ENCODE results near the gene TRAF7.
A peak's percentile ranks its signal among the peaks of the same experiment; 100 is the strongest.

Gene TRAF7

DNA sequence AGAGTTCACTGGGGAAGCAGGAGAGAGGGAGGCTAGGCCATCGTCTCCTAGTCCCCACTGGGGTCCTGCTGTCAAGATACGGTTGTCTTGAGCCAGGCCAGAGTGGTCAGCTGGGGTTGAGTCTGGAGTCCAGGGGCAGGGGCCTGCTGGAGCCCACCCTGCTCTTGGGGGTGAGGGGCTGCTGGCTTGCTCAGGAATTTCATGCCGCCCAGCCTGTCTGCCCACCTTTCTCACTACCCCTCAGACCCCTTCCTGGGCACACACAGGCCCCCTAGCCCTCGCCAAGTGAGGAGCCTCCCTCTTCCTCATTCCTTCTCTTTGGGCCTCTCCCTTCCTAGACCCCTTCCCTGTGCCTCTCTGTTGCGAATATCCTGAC is 1.3 kb downstream of the TRAF7 start:
- in situ Hi-C loops (cut with HindIII; ENCODE audit: low pct_ligation_motif_present, low sequenced_read_pairs): no loop called here
- Histone ChIP-seq H3K27me3 (replicated peaks) (no peaks in the 10 kb centered on the region), H3K36me3 (replicated peaks) (peaks cover 28% of the 10 kb centered on the region), H3K27ac (peak overlapping the region; percentile 12), H3K4me3 (ENCODE audit: low read depth, low read length) (peak overlapping the region; percentile 87)
- TF ChIP-seq, protein P1, sequence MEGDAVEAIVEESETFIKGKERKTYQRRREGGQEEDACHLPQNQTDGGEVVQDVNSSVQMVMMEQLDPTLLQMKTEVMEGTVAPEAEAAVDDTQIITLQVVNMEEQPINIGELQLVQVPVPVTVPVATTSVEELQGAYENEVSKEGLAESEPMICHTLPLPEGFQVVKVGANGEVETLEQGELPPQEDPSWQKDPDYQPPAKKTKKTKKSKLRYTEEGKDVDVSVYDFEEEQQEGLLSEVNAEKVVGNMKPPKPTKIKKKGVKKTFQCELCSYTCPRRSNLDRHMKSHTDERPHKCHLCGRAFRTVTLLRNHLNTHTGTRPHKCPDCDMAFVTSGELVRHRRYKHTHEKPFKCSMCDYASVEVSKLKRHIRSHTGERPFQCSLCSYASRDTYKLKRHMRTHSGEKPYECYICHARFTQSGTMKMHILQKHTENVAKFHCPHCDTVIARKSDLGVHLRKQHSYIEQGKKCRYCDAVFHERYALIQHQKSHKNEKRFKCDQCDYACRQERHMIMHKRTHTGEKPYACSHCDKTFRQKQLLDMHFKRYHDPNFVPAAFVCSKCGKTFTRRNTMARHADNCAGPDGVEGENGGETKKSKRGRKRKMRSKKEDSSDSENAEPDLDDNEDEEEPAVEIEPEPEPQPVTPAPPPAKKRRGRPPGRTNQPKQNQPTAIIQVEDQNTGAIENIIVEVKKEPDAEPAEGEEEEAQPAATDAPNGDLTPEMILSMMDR (IDR thresholded peaks at IDR 0.05; ENCODE audit: low read depth, low read length, missing control alignments): no peak
- no peak for DNase-seq

DNA sequence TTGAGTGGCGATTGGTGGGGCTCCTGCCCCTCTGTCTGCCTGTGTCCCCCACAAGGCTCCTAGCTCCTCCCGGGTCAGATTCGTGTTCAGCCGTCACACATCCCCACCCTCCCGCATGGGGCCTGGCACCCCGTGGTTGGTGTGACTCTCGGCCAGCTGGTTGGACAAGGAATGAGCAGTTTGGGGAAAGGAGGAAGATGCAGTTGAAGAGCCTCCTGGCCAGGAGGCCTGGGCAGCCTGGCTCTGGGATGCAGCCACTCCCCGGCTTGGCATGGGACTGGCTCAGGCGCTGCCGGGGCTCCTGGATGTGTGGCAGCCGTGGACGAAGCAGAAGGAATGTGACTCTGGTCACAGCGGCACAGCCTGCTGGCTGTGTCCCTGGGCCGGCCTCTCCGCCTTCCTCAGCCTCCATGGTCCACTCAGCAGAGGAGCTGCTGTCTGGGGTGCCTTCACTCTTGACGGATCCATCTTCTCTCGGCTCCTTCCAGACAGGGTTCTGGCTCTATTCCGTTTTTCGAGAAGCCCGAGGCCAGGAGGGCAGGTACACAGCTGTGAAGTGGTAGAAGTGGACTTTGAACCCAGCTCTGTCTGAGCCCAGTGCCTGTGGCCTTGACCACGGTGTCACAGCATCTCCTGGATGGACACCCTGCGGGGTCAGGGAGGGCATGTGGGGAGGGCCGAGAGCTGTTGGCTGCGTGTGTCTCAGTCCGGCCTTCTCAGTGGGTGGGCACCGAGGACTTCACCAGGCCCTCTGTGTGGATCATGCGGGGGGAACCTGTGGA is 2.1 kb downstream of the TRAF7 start:
- in situ Hi-C loops (cut with HindIII; ENCODE audit: low pct_ligation_motif_present, low sequenced_read_pairs): no loop called here
- Histone ChIP-seq H3K27ac (no peak overlapping the region), H3K27me3 (replicated peaks) (no peaks in the 10 kb centered on the region), H3K36me3 (replicated peaks) (peaks cover 22% of the 10 kb centered on the region), H3K4me3 (ENCODE audit: low read depth, low read length) (no peak overlapping the region)
- no peak for DNase-seq
- TF ChIP-seq, protein P1 (IDR thresholded peaks at IDR 0.05; ENCODE audit: low read depth, low read length, missing control alignments): no peak

DNA sequence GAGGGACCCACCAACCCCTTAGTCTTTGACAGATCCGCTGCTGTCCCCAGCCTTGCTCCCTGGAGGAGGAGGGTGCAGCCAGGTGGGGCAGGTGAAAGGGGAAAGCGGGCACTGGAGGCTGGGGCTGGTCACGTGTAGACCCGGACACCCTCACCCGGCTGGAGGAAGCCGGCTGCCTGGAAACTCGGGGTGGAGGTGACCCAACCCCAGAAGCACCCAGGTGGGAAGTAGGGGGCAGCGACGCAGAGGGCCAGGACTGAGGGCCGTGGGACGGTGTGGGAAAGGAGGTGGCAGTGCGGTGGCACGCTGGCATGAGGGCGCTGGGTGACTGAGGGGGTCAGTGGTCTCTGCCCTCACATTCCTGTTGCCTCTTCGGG is 2.7 kb downstream of the TRAF7 start:
- Histone ChIP-seq H3K36me3 (replicated peaks) (peaks cover 17% of the 10 kb centered on the region), H3K27ac (peak overlapping the region; percentile 86), H3K4me3 (ENCODE audit: low read depth, low read length) (peak overlapping the region; percentile 3), H3K27me3 (replicated peaks) (no peaks in the 10 kb centered on the region)
- TF ChIP-seq, protein P1 (IDR thresholded peaks at IDR 0.05; ENCODE audit: low read depth, low read length, missing control alignments): no peak
- in situ Hi-C loops (cut with HindIII; ENCODE audit: low pct_ligation_motif_present, low sequenced_read_pairs): no loop called here
- no peak for DNase-seq

DNA sequence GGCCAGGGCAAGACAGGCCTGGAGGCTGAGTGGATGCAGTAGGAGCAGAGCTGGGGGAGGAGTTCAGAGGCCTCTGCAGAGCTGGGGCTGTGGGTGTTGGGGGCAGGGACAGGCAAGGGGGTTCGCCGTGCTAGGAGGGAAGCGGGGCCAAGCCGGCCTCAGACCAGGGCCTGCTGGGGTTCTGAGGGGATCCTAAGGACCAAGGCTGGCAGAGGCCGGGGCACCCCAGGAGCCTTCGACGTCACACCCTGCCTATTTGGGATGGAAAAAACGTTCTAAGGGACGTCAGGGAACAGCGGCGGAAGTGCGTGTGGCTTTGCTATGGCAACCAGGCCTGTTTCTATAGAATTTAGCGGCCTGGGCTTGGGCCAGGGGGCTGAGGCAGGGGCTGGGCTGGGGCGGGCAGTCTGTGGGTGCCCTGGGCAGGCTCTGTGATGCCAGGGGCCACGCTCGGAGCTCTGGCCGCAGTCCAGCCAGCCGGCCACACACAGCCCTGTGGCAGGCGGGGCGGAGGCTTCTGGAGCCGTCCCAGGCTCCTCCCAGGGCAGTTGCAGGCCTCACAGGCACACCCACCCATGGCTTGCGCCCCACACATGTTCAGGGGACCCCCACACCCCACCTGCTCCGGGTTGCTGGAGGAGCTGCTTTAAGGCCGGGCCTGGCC is 3.7 kb downstream of the TRAF7 start:
- TF ChIP-seq, protein P1 (IDR thresholded peaks at IDR 0.05; ENCODE audit: low read depth, low read length, missing control alignments): no peak
- in situ Hi-C loops (cut with HindIII; ENCODE audit: low pct_ligation_motif_present, low sequenced_read_pairs): no loop called here
- peak overlapping the region; percentile 22 for H3K4me3 ChIP-seq (ENCODE audit: low read depth, low read length)
- peak; percentile 75 for DNase-seq
- H3K27ac ChIP-seq: peak overlapping the region; percentile 86
- no peaks in the 10 kb centered on the region for H3K27me3 ChIP-seq (replicated peaks)
- H3K36me3 ChIP-seq (replicated peaks): peaks cover 12% of the 10 kb centered on the region

DNA sequence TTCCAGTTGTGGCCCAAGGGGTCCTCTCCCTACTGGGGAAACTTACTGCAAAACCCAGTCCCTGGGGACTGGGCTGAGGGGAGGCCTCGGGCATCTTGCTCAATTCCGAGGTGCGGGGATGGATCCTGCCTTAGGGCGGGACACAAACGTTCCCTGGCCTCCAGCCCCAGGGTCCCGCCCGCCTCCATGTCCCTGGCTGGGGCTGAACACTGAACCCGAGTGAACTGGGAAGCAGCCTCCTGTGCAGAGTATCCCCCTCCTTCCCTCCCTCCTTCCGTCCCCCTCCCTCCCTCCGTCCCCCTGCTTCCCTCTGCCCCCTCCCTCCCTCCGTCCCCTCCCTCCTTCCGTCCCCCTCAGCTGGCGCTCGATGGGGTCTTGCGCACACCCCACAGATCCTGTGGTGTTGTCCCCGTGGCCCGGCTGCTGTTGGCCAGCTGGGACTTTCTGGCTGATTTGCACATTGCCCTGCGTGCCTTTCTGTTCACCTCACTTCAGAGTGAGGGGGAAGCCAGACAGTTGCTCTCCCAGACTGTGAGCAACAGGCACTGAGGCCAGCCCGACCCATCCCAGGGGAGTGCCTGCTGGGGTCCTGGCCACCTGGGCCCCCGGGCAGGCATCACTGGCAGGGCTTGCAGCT is 5.5 kb downstream of the TRAF7 start:
- Histone ChIP-seq H3K27me3 (replicated peaks) (no peaks in the 10 kb centered on the region), H3K4me3 (ENCODE audit: low read depth, low read length) (no peak overlapping the region), H3K36me3 (replicated peaks) (peaks cover 11% of the 10 kb centered on the region), H3K27ac (peak overlapping the region; percentile 60)
- peak; percentile 41 for DNase-seq
- TF ChIP-seq, protein P1 (IDR thresholded peaks at IDR 0.05; ENCODE audit: low read depth, low read length, missing control alignments): no peak
- in situ Hi-C loops (cut with HindIII; ENCODE audit: low pct_ligation_motif_present, low sequenced_read_pairs): loop anchor here (10.0 kb wide), 1 partner anchor 86 kb away; no protein-coding TSS in a partner anchor
